GM19099 (cell line): Measurements from ENCODE around the gene C2orf49.

Experiments used
- POLR2A ChIP-seq: IDR thresholded peaks from 3 replicates; pipeline ENCODE4 v1.6.1; 2011; ENCODE audit warnings: low read depth; ENCODE audit not compliant: insufficient read length; ENCODE audit errors: extremely low read depth

The C2orf49 gene

DNA sequence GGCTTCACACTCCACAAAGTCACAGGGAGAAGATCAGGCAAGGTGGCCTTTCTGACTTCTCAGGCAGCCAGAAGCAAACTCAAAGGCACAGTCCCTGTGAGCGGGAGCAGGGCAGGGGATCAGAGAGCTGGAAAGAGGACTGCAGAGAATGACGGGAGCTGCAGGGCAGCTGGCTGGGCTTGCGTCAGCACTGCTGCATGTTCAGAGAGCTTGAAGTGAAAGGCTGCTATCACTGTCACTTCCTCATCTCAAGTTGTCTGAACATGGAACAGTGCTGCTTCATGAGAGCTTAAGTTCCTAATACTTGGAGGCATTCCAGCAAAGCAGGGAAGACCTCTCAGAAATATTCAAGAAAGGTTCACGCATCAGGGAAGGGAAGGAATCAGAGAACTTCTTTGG lies 28.2 kb upstream of the C2orf49 start:
- no peak for TF ChIP-seq POLR2A

DNA sequence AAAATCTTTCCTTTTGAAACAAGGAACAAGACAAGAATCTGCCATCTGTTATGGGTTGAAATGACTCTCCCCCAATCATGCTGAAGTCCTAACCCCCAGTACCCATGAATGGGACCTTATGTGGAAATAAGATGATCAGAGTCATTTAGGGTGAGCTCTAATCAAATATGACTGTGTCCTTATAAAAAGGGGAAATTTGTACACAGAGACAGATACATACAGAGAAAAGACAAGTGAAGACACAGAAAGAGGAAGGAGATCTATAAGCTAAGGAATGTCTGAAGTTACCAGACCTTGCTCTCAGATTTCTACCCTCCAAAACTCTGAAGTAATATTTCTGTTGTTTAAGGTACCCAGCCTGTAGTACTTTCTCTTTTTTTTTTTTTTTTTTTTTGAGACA lies 23.5 kb upstream of the C2orf49 start:
- TF ChIP-seq POLR2A = no peak

DNA sequence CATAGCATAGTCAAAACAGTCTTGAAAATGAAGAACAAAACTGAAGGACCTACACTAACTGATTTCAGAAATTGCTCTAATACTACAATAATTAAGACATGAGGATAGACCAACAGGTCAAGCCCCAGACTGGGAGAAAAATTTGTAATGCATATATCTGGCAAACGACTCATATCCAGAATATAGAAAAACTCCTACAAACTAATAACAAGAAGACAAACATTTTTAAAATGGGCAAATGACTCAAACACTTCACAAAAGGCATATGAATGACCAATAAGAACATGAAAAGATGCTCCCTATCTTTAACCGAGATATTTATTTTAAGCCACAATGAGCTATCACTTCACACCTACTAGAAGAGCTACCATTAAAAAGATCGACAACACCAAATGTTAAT lies 22.0 kb upstream of the C2orf49 start:
- TF ChIP-seq POLR2A = no peak

DNA sequence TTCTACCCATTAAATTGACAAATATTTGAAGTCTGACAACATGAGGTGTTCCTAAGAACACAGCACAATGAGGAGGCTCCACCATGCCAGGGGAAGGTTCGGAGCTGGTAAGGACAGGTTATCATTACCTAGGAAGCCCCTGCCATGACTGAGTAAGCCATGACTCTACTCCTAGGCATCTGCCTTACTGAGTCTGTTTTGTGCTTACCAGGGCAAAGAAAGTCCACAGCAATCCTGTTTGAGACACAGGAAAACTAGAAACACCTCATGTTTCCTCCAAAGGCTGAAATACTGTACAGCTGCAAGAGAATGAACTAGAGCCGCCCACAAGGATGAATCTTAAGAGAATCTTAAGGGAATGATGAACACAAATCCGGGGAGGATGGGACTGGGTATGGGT lies 19.4 kb upstream of the C2orf49 start:
- no peak for TF ChIP-seq POLR2A

DNA sequence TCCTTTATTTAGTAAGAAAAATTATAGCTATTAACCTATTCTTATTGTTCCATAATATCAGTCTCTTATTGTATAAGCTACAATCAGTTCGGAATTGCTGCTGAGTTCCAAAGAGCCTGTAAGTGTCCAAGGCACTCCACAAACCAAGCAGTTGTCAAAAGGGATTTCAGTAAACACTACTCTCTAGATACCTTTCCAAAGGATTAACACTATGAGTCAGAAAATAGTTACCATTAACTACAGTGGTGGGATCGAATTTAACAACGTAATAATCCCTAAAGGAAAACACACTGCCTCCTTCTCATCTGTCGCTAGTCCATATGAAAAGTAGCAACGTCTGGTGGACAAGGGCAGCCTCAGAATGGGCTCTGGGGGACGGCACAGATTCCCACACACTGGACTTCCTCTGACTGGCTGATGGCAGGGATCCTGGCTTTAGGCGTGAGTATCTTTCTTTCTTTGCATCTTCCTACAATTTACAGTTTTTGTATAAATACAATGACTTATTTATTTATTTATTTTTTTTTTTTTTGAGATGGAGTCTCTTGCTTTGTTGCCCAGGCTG lies 16.6 kb upstream of the C2orf49 start:
- TF ChIP-seq POLR2A = no peak

DNA sequence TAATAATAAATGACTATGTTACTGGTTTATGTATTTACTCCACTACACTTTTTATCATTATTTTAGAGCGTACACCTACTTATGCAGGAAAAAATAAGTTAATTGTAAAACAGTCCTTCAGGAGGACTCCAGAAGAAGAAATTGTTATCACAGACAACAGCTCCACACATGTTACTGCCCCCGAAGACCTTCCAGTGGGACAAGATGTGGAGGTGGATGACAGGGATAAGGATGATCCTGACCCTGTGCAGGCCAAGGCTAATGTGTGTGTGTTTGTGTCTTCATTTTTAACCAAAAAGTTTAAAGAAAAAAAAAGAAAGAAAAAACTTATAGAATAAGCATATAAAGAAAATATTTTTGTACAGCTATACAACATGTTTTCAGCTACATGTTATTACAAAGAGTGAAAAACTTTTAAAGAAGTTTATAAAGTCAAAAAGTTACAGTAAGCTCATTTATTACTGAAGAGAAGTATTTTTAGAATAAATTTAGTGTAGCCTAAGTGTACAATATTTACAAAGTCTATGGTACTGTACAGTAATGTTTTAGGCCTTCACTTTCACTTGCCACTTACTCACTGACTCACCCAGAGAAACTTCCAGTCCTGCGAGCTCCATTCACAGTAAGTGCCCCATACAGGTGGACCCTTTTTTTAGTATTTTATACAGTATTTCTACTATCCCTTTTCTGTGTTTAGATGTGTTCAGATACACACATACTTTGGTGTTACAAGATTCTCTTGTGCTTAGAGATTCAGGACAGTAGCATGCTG lies 15.3 kb upstream of the C2orf49 start:
- no peak for TF ChIP-seq POLR2A

DNA sequence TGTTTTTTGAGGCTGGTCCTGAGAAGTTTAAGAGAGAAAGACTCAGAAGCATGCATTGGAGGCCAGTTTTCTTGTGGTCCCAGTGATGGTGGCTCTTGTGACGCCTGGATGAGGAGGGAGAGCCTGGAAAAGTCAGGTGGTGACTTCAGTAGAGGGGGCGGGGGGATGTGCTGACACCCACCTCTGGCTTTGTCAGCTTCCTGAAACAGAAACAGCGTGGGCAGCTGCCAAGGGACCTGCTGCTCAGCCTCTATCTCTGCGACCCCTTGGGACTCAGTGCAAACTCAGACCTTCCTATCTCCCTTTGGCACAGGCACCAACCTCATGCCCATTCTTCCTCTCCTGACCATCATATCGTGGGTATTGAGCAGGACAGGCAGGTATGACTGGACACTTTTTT lies 14.2 kb upstream of the C2orf49 start:
- TF ChIP-seq POLR2A = no peak

DNA sequence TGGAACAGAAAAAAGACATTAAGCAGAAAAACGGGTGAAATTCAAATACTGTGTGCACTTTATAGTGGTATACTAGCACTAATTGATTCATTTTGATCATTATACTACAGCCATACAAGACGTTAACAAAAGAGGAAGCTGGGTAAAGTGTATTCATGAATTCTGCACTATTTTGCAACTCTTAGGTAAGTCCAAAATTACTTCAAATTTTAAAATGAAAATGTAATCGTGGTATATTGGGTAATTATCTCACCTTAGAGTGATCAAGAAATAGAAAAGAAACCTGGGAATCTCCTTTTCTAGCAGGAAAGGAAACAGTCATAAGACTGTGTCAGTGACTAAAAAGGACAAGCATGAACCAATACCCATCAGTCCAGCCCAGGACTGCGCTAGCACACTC lies 13.2 kb upstream of the C2orf49 start:
- TF ChIP-seq POLR2A = no peak

DNA sequence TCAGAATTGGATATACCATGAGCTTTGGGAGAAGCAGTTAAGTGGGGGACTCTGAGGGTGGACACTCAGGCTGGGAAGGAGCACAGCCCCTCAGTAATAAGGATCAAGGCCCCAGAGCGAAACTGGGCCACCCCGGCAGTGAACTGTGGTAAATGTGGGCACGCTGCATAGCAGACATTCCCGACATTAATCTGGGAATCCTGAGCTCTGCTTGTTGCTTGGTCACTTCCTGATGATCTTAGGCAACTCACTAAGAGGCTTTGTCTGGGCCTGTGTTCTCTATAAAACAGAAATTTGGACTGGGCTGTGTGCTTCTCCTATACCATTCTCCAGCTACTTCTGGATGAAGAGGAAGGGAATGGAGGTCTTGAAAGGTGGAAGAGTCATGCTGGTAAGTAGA lies 12.6 kb upstream of the C2orf49 start:
- TF ChIP-seq POLR2A = no peak

DNA sequence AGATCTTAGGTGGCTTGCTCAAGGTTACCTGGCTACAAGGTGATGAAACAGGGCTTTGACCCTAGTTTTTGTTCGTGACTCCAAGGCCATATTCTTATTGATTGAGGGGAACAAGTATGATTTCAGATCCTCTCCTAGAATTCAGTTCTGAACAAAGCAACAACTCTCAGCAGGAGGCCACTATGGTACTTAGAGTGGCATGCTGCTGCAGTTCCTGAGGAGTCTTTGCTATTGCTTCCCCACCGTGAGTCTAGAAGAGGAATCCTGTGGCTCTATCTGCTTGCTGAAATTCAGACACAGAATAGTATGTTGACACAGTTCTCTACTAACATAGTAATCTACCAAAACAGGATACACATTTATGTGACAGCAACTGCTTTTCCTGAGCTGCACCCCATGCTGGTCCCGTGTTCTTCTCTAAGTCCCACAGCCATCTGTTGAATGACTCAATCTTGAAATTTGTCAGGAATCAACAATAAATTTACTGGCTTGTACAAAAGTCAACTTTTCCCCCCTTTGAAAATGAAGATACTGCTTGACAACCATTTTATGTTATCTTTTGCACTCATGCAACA lies 11.9 kb upstream of the C2orf49 start:
- TF ChIP-seq POLR2A = no peak

DNA sequence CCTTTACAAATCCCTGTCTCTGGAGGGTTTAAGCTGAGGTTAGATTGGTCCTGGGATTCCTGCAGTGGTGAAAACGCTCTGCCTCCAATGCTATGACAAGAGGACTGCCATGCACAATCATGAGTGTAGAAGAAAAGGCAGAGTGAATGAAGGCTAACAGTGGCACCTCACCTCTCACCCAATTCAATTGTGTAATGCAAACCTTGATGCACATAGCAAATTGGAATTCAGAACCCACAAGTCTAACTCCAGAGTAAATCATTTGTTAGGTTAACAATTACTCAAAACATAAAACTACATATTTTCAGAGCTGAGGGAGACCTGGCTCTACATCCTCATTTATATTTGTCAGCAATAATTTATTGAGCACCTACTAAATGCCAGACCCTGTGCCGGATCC lies 9.7 kb upstream of the C2orf49 start:
- TF ChIP-seq POLR2A = no peak

DNA sequence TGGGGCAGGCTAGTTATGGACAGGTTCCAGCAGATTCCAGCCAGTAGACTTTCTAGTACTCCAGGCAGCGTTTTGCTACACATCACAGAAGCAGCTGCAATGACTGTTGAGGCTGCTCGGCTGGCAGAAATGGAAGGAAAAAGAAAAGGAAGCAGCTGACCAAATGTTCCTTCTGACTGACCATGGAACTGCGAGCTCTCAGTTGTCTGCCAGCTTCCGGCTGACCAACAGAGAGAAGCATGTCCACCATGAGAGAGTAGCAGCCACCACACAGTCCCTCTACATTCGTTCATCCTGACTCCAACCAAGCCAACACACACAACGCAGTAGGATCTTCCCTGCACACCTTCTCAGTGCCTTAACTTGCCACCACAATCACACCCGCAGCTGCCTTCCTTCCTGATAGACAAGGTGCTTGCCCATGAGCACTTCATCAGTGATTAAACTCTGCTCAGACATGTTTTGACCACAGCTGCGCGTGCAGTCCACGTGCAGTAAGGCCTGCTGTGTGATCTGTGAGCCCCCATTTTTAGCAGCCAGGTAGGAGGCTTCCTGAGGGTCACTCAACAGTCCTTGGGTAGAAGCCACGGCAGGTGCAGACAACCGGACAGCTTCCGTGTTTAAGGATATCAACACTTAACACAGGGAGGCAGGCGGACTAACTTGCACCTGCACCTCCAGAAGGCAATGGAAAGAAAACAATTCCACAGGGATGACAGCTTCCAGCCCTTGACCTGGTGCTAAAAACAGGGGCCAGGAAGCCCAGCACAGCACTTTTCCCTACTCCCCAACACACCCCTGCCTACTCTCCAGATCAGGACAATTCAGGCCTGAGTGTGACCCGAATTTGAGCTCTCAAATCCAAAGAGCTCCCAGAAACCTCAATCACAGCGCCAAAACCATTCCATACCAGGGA lies 8.8 kb upstream of the C2orf49 start:
- TF ChIP-seq POLR2A = no peak

DNA sequence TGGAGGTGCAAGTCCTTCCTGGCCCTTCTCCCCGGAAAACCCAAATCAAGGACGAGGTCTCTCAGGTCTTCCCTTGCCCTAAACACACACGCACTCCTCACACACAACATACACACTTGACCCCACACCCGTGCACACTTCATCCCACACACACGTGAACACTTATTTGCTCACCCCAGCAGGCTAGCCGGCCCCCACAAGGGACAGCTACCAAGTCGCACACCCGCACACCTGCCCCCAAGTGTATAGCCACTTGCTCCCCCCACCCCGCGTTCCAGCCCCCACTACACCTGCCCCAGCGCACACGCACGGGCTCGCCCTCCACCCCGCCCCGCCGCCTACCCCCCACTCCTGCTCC lies 8.2 kb upstream of the C2orf49 start:
- TF ChIP-seq POLR2A = no peak

DNA sequence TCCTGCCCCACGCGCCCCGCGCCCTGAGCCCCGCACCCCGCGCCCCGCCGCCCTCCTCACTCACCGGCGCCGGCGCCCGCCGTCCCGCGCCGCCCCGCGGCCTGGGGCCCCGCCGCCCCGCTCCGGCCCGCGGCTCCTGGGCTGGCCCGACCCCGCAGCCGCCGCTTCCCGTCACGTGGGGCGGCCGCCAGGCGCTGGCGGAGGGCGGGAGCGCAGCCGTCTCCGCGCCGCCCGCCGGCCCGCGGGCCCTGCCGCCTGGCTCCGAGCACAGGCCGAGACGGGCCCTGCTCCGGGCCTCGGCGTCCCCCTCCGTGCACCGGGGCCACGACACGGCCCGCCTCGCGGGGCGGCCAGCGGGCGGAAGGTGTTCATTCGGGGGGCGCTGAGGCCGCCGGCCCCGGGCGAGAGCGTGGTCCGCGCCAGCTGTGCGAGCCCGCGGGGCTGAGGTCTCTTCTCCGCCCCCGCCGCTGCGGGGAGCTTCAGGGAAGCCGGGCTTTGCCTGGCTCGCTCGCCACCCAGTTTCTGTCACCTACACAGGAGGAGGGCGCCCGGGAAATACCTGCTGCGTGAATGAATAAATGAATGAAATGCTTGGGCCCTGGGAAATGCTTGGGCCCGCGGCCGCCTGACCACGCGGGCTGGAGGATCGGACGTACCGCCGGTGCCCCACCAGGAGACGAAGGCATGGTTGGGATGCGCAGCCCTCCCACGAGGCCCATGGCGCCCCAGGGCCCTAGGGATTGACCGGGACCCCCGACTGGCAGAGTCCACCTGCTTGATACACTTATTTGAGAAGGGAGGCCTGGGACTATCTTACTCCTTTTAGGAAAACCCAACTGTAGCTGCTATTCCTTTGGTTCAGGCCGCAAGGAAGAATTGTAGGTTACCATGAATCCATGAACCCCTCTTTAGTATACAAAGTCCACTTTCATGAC lies 7.5 kb upstream of the C2orf49 start, which contains the start of gene TGFBRAP1:
Gene TGFBRAP1, minus strand, starts transcription at position 175 of the 935 bp plus-strand sequence. CDS start 21,434 bp downstream, outside the sequence.
- TF ChIP-seq POLR2A = peak; percentile 91
